H1 (cell line): Measurements from ENCODE around the gene EGLN2. TPM values are rescaled to one million over a fixed set of nuclear protein-coding genes. Genes with fewer than 3 reads are reported as not detected.
"Not testable (repeated sequence)": the region's sequence is repeated elsewhere in the genome, so short reads cannot be mapped to it uniquely, and the experiment has no call there.

ENCODE experiments used
- CTCF ChIA-PET: fragments of 300-600 bp; sonication (Branson Sonifier 250); formaldehyde crosslinking; loops from one replicate; lab custom pipeline; 2021; ENCODE audit not compliant: partially characterized antibody; lab: Charles Lee
- POLR2A ChIA-PET: fragments of 300-600 bp; sonication (Branson Sonifier 250); formaldehyde crosslinking; loops from one replicate; lab custom pipeline; 2021; ENCODE audit warnings: inconsistent platforms; ENCODE audit not compliant: partially characterized antibody; lab: Charles Lee
- DNase-seq, 2 experiments: peaks; one replicate each; pipeline versions ENCODE4 v3.0.0 to v3.0.0-alpha.2; 2010 to 2022; ENCODE audit warnings: low spot score in 2 of 2, low read depth in 1 of 2, mixed read lengths in 1 of 2
- FAIRE-seq: peaks from 2 replicates; lab custom pipeline; 2011; peaks lifted over from hg19 to GRCh38; lab: Jason Lieb, UNC
- H2AFZ ChIP-seq: 2 replicates; pipeline ENCODE4 v1.8.1; 2012; ENCODE audit warnings: low read length, inconsistent platforms
- H2AK5ac ChIP-seq: 2 replicates; pipeline ENCODE4 v1.6.1; 2013; ENCODE audit warnings: low read depth, low read length
- H2BK120ac ChIP-seq: replicated peaks from 2 replicates; pipeline ENCODE3; 2013; ENCODE audit warnings: low read depth, low read length, inconsistent platforms
- H2BK12ac ChIP-seq: 2 replicates; pipeline ENCODE4 v1.6.1; 2013; ENCODE audit warnings: low read depth, low read length
- H2BK15ac ChIP-seq: 2 replicates; pipeline ENCODE4 v1.6.1; 2013; ENCODE audit warnings: low read length
- H2BK20ac ChIP-seq: 2 replicates; pipeline ENCODE4 v1.6.1; 2013; ENCODE audit warnings: low read length
- H2BK5ac ChIP-seq: 2 replicates; pipeline ENCODE4 v1.6.1; 2013; ENCODE audit warnings: low read depth, low read length
- H3K14ac ChIP-seq: 2 replicates; pipeline ENCODE4 v1.6.1; 2013; ENCODE audit warnings: inconsistent platforms; ENCODE audit not compliant: insufficient read length
- H3K18ac ChIP-seq: 2 replicates; pipeline ENCODE4 v1.6.1; 2013; ENCODE audit warnings: low read length; ENCODE audit errors: extremely low read depth
- H3K23ac ChIP-seq: 2 replicates; pipeline ENCODE4 v1.6.1; 2013; ENCODE audit warnings: inconsistent platforms; ENCODE audit not compliant: insufficient read length
- H3K23me2 ChIP-seq: 2 replicates; pipeline ENCODE4 v1.6.1; 2013; ENCODE audit warnings: low read depth, low read length
- H3K27ac ChIP-seq: 2 replicates; pipeline ENCODE4 v1.6.1; 2011; ENCODE audit warnings: low read depth, low read length, inconsistent platforms
- H3K27me3 ChIP-seq, 4 experiments: replicated peaks in 1 of 4; 1 replicate in 1 of 4; 2 replicates in 3 of 4; pipeline versions ENCODE4 v1.6.1 to v1.8.1; 2011 to 2013; ENCODE audit warnings: low read length in 3 of 4, mild to moderate bottlenecking in 3 of 4, inconsistent platforms in 2 of 4, mixed read lengths in 2 of 4, moderate library complexity in 1 of 4; ENCODE audit not compliant: control insufficient read depth in 3 of 4, insufficient read depth in 3 of 4; ENCODE audit errors: extremely low read depth in 1 of 4
- H3K36me3 ChIP-seq, 4 experiments: 2 replicates each; pipeline versions ENCODE4 v1.6.1 to v1.8.1; 2011 to 2013; ENCODE audit warnings: mild to moderate bottlenecking in 4 of 4, low read length in 3 of 4, moderate library complexity in 2 of 4, control low read depth in 1 of 4, inconsistent platforms in 1 of 4; ENCODE audit not compliant: insufficient read depth in 4 of 4, control insufficient read depth in 2 of 4
- H3K4ac ChIP-seq: replicated peaks from 2 replicates; pipeline ENCODE3; 2013; ENCODE audit warnings: low read length, low read depth, mixed read lengths, inconsistent platforms; ENCODE audit not compliant: insufficient read length
- H3K4me1 ChIP-seq, 4 experiments: replicated peaks in 1 of 4; 1 replicate in 1 of 4; 2 replicates in 3 of 4; pipeline versions ENCODE4 v1.6.1 to v1.8.1; 2011 to 2013; ENCODE audit warnings: low read length in 3 of 4, inconsistent platforms in 2 of 4, mixed read lengths in 1 of 4; ENCODE audit not compliant: insufficient read depth in 4 of 4, control insufficient read depth in 3 of 4
- H3K4me2 ChIP-seq, 2 experiments: 2 replicates each; pipeline versions ENCODE4 v1.6.1 to v1.8.1; 2011 to 2013; ENCODE audit warnings: low read depth in 2 of 2, low read length in 2 of 2, control low read depth in 1 of 2, inconsistent platforms in 1 of 2, mild to moderate bottlenecking in 1 of 2; ENCODE audit not compliant: insufficient read depth in 1 of 2
- H3K4me3 ChIP-seq, 4 experiments: fragments of 200-600, 300-600 bp in 1 of 4; sonication (generic), shearing (Covaris generic), sonication (Bioruptor Twin) in 1 of 4; 2 replicates each; pipeline versions ENCODE4 v1.5.1 to v1.8.1; 2011 to 2016; ENCODE audit warnings: low read length in 4 of 4, low read depth in 3 of 4, control low read depth in 2 of 4, inconsistent platforms in 2 of 4, mild to moderate bottlenecking in 2 of 4, mixed read lengths in 1 of 4, moderate library complexity in 1 of 4; ENCODE audit not compliant: insufficient read depth in 2 of 4; ENCODE audit errors: extremely low read depth in 1 of 4
- H3K56ac ChIP-seq: replicated peaks from 2 replicates; pipeline ENCODE3; 2013; ENCODE audit warnings: low read depth, mild to moderate bottlenecking, mixed read lengths, low read length, inconsistent platforms; ENCODE audit not compliant: insufficient read length
- H3K79me1 ChIP-seq: 2 replicates; pipeline ENCODE4 v1.6.1; 2013; ENCODE audit warnings: low read depth, low read length, control low read depth
- H3K79me2 ChIP-seq, 2 experiments: 2 replicates each; pipeline versions ENCODE4 v1.6.1 to v1.8.1; 2012 to 2013; ENCODE audit warnings: low read length in 2 of 2, mild to moderate bottlenecking in 2 of 2, inconsistent platforms in 1 of 2; ENCODE audit not compliant: insufficient read depth in 2 of 2, control insufficient read depth in 1 of 2
- H3K9ac ChIP-seq, 4 experiments: replicated peaks in 1 of 4; 1 replicate in 1 of 4; 2 replicates in 3 of 4; pipeline versions ENCODE4 v1.6.1 to v1.8.1; 2011 to 2013; ENCODE audit warnings: low read depth in 3 of 4, low read length in 3 of 4, control low read depth in 2 of 4, mild to moderate bottlenecking in 2 of 4, moderate library complexity in 2 of 4, inconsistent platforms in 1 of 4; ENCODE audit errors: extremely low read depth in 1 of 4
- H3K9me3 ChIP-seq, 2 experiments: 2 replicates each; pipeline versions ENCODE4 v1.6.1 to v1.8.1; 2012 to 2013; ENCODE audit warnings: mild to moderate bottlenecking in 2 of 2, moderate library complexity in 2 of 2, control low read depth in 1 of 2, inconsistent platforms in 1 of 2, low read depth in 1 of 2, low read length in 1 of 2, mixed read lengths in 1 of 2; ENCODE audit not compliant: insufficient read depth in 2 of 2
- H4K20me1 ChIP-seq, 2 experiments: replicated peaks in 1 of 2; 2 replicates each; pipeline versions ENCODE3 to v1.8.1; 2011 to 2013; ENCODE audit warnings: inconsistent platforms in 2 of 2, low read length in 2 of 2, mild to moderate bottlenecking in 1 of 2; ENCODE audit not compliant: insufficient read depth in 2 of 2, control insufficient read depth in 1 of 2
- H4K5ac ChIP-seq: 2 replicates; pipeline ENCODE4 v1.6.1; 2013; ENCODE audit warnings: low read length, low read depth, mixed read lengths, inconsistent platforms; ENCODE audit not compliant: insufficient read length
- H4K8ac ChIP-seq: 2 replicates; pipeline ENCODE4 v1.8.0; 2013; ENCODE audit warnings: mild to moderate bottlenecking, moderate library complexity, low read length, inconsistent platforms; ENCODE audit not compliant: insufficient read depth; ENCODE audit errors: extremely low read depth
- H4K91ac ChIP-seq: replicated peaks from 2 replicates; pipeline ENCODE3; 2013; ENCODE audit warnings: low read length, mixed read lengths, inconsistent platforms; ENCODE audit not compliant: insufficient read length
- WGBS, 2 experiments: shearing (Covaris generic) in 1 of 2; methylation state at CpG; one replicate each; pipeline versions ENCODE4 v1.1.6 to v1.1.7; 2013 to 2015; ENCODE audit warnings: low lambda C conversion rate in 2 of 2, mixed read lengths in 2 of 2, inconsistent platforms in 1 of 2, low coverage in 1 of 2, missing lambda C conversion rate in 1 of 2; ENCODE audit not compliant: insufficient replicate concordance in 2 of 2, insufficient coverage in 1 of 2, insufficient read length in 1 of 2; ENCODE audit errors: extremely low coverage in 1 of 2, missing lambda C conversion rate in 1 of 2; 5-methylcytosine and 5-hydroxymethylcytosine counted together
- polyA plus RNA-seq, 7 experiments: library from polyadenylated mRNA; depleted of rRNA in 3 of 7; stranded (reverse) in 5 of 7; unstranded in 2 of 7; fragments of >200 nt in 5 of 7; fragments of 200-250 nt in 2 of 7; gene quantifications; 1 replicate in 5 of 7; 2 replicates in 1 of 7; 4 replicates in 1 of 7; pipeline versions ENCODE4 v1.2.1 to v1.2.3, GENCODE V29; 2011 to 2013; ENCODE audit warnings: missing spikeins in 2 of 7, mixed read lengths in 2 of 7
- total RNA-seq: library from RNA; stranded (reverse); fragmentation: NEBNext Ultra II Directional; extraction: Animal tissue kit (Norgen Biotek cat#: 25700); gene quantifications from 2 replicates; pipeline ENCODE4 v1.2.1, GENCODE V29; 2021

Gene EGLN2
- total and polyA plus RNA-seq, 2 of the 8 experiments (the other 6 are each of a cell fraction or from before 2014, with no cell fraction given): 86.9 to 103 TPM

- H4K8ac ChIP-seq, H3K56ac ChIP-seq, H3K14ac ChIP-seq, H3K4me2 ChIP-seq, H3K4ac ChIP-seq, H4K91ac ChIP-seq, H3K27me3 ChIP-seq, H3K4me3 ChIP-seq, H2BK20ac ChIP-seq, H2BK120ac ChIP-seq, FAIRE-seq, H2AFZ ChIP-seq, H3K27ac ChIP-seq, H3K36me3 ChIP-seq, H3K79me2 ChIP-seq, H2BK15ac ChIP-seq, H3K79me1 ChIP-seq, H3K23me2 ChIP-seq, H2BK5ac ChIP-seq, H3K9ac ChIP-seq, H3K18ac ChIP-seq, H3K9me3 ChIP-seq, H2BK12ac ChIP-seq, H4K20me1 ChIP-seq, H3K23ac ChIP-seq, H4K5ac ChIP-seq, H2AK5ac ChIP-seq, H3K4me1 ChIP-seq: not testable (repeated sequence)
- DNase-seq: peak in 1 of 2 experiments; percentile 37
- 94% methylated on average over 14 of the region's 16 CpGs; no CpG with 5 or more reads in 1 of the 2 experiments for WGBS, 2 experiments
- ChIA-PET POLR2A (interaction anchor here (0.8 kb wide), 1 partner anchor 93 kb away, joined by 3 read pairs; no protein-coding TSS in a partner anchor), CTCF (interaction anchor here (0.6 to 1.1 kb wide), 2 partner anchors 108 to 606 kb away, joined by 3 to 4 read pairs; no protein-coding TSS in a partner anchor)
Observed at GRCh38 chr19:40824916-40825315, 25.9 kb downstream of the EGLN2 start.

DNA sequence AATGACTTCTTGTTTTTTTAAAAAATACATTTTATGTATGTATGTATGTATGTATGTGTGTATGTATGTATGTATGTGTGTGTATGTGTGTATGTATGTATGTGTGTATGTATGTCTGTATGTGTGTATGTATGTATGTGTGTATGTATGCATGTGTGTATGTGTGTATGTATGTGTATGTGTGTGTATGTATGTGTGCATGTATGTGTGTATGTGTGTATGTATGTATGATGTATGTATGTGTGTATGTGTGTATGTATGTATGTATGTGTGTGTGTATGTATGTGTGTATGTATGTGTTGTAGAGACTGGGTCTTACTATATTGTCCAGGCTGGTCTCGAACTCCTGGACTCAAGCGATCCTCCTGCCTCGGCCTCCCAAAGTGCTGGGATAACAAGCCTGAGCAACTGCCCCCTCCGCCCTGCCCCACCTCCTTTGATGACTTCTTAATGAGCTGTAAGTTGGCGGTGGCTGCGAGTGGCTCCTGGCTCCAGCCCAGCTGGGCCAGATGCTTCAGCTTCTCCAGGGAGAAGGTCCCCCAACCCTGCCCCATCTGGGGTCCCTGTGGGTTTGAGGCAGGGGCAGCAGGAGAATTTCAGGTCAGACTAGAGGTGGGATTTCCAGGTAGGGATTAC is 26.6 kb downstream of the EGLN2 start:
- H4K5ac ChIP-seq, FAIRE-seq: not testable (repeated sequence)

More for the DNA sequence above, 26.6 kb downstream of the EGLN2 start:
- H2BK12ac ChIP-seq, H3K18ac ChIP-seq, H3K23ac ChIP-seq, H3K27me3 ChIP-seq, H3K4me2 ChIP-seq, H2BK5ac ChIP-seq, H4K91ac ChIP-seq, H2AK5ac ChIP-seq, H3K14ac ChIP-seq, H4K8ac ChIP-seq, H2BK15ac ChIP-seq, H2AFZ ChIP-seq, H3K4ac ChIP-seq, H3K79me2 ChIP-seq, H3K36me3 ChIP-seq, H3K4me3 ChIP-seq, DNase-seq, H4K20me1 ChIP-seq, H3K9me3 ChIP-seq, H2BK120ac ChIP-seq, H3K23me2 ChIP-seq, H3K56ac ChIP-seq, H2BK20ac ChIP-seq, H3K27ac ChIP-seq, H3K4me1 ChIP-seq, CTCF ChIA-PET, H3K9ac ChIP-seq, H3K79me1 ChIP-seq, POLR2A ChIA-PET: not testable (repeated sequence)
- 97% methylated on average over 6 of the region's 6 CpGs; no CpG with 5 or more reads in 1 of the 2 experiments for WGBS, 2 experiments
